Suppressor macrophage treated with lipopolysaccharide for 1 hour (primary cell): ENCODE results near the gene HIGD2A.

ENCODE experiments used
- DNase-seq, 3 donors: peaks; one replicate each; pipeline ENCODE4 v3.0.0-alpha.2; 2020 to 2022

HIGD2A gene

DNA sequence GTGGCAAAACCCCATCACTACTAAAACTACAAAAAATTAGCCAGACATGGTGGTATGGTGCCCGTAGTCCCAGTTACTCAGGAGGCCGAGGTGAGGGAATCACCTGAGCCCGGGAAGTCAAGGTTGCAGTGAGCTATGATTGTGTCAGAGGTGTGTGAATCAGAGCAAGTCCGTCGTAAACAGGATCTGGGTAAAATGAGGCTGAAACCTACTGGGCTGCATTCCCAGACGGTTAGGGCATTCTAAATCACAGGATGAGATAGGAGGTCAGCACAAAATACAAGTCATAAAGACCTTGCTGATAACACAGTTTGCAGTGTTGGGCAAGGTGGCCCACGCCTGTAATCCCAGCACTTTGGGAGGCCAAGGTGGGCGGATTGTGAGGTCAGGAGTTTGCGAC is 29.7 kb downstream of the HIGD2A start:
- no peak for DNase-seq

DNA sequence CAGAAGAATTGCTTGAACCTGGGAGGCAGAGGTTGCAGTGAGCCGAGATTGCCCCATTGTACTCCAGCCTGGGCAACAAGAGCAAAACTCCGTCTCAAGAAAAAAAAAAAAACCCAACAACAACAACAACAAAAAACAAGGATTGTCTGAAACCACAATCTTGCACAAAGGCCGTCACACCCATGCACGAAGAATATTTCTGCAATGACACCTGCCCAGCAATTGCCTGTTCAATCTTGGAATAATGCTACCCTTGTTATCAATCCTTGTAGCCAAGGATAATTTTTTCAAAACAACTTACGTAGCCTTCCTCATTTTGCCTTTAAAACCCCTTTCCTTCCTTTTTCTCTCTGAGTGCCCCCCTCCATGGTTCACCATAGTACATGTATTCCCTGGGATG is 31.5 kb downstream of the HIGD2A start:
- no peak for DNase-seq

DNA sequence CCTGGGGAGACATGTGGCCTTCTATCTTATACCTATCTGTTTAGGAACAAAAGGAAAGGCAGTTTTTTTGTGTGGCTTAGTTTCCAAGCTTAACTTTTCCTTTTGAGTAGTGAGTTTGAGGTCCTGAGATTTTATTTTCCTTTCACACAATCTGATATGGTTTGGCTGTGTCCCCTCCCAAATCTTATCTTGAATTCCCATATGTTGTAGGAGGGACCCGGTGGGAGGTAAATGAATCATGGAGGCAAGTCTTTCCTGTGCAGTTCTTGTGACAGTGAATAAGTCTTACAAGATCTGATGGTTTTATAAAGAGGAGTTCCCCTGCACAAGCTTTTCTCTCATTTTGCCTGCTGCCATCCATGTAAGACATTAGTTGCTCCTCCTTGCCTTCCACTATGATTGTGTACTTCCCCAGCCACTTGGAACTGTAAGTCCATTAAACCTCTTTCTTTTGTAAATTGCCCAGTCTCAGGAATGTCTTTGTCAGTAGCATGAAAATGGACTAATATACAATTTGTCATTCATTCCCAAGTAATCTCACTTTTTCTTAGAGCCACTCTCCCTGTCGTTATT is 32.5 kb downstream of the HIGD2A start:
- peak; percentile 20 to 32 (median 25) for DNase-seq

DNA sequence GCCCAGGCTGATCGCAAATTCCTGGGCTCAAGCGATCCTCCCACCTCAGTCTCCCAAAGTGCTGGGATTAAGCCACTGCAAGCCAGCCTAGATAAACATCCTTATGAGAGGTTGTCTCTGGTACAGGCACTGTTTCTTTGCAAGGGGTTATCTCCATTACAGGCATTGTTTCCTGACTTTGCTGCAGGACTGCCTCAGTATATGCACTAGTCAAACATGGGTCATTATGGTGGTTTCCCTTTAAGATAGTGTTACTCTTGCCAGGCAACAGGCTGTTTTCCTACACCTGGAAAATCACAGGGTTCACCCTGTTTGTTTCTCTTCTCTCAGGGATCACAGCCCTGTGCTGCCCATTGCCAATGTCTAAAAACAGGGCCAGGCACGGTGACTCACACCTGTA is 35.6 kb downstream of the HIGD2A start:
- DNase-seq, result peak in 1 of 3 donors; percentile 2

DNA sequence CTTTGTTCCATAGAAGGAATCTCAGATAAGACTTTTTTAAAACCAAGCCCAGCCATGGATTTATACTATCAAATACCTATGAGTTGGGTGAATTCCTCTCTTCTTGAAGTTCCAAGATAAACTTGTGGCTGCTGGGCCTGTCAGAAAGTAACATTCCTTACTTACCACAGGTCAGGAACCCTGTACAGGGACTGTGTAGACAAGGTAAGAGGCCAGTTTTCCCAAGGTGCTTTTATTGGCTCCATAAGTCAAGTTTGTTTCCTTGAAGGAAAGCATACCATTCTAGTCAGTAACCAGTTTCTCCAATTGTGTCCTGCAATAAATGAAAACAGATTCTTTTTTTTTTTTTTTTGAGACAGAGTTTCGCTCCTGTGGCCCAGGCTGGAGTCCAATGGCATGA is 36.6 kb downstream of the HIGD2A start:
- peak in 1 of 3 donors; percentile 14 for DNase-seq

DNA sequence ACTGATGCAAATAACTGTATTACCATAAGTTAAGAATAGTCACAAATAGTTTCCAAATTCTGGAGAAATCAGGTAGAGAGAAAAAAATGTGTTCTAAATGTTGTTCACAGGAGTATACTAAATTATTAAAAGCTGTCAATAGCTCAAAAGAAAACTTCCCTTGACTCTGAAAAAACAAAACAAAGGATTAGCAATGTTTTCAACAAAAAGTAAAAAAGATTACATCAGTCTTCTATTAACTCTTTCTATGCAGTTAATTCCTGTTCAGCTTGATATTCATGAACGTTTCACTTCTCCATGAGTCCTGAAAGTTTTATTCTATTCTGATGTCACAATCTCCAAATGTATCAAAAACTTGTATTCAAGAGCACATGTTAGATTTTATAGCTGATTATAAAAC is 37.2 kb downstream of the HIGD2A start:
- peak in 1 of 3 donors; percentile 4 for DNase-seq

DNA sequence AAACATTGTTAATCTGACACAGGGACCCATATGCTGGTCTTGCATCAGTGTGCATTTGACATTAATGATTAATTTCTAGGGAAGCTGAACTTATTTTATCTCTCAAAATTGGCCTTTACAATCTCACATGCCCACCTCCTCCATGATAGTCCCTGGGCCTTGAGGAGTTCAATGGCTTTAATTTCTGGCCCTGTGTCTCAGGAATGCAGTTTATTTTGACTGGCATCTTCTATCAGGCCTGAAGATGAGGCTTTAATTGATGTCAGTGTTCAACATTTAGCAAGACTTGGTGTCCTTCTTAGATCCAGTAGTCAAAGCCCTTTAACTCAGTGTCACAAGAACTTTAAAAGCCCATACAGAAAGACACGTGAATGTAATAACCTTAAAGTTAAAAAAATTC is 38.3 kb downstream of the HIGD2A start:
- DNase-seq, result peak in 1 of 3 donors; percentile 5

DNA sequence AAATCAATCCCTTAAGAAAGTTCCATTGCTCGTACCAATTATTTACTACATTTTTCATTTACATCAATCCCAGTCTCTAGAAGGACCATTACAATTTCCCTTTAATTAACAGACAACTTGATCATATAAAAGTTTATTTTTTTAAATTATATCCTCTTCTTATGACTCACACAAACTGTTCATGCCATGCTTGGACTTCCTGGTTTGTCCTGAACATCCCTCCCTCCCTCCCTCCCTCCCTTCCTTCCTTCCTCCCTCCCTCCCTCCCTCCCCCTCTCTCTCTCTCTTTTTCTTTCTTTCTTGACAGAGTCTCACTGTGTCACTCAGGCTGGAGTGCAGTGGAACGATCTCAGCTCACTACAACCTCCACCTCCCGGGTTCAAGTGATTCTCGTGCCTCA is 39.4 kb downstream of the HIGD2A start:
- peak in 1 of 3 donors; percentile 20 for DNase-seq

DNA sequence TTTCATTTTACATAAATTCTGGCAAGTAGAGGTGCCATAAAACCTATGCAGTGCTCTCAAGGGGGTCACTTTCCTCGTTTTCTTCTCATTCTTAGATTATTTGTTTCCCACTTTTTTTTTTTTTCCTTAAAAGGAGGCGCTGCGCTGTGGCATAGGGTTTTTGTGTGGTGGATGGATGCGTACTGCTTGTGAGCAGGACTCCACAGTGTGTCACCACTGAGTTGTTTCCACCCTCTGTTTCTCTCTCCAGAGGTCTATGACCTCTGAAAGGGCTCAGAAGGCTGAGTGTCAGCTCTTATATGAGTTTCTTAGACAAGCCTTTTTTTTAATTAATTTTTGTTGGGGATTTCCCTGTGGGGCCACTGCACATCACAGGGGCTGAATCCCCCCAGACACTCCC is 41.4 kb downstream of the HIGD2A start:
- DNase-seq, result peak in 1 of 3 donors; percentile 16

DNA sequence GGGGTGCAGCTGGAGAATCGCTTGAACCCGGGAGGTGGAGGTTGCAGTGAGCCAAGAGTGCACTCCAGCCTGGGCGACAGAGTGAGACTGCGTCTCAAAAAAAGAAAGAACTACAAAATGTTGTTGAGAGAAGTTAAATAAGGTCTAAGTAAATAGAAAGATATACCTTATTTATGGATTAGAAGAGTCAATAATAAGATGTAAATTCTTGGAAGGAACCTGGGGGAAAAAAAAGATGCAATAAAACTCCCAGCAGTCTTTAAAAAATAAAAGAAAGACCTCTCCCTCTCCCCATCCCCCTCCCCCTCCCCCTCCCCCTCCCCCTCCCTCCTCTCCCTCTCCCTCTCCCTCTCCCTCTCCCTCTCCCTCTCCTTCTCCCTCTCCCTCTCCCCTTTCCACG is 44.2 kb downstream of the HIGD2A start:
- DNase-seq, result no peak

DNA sequence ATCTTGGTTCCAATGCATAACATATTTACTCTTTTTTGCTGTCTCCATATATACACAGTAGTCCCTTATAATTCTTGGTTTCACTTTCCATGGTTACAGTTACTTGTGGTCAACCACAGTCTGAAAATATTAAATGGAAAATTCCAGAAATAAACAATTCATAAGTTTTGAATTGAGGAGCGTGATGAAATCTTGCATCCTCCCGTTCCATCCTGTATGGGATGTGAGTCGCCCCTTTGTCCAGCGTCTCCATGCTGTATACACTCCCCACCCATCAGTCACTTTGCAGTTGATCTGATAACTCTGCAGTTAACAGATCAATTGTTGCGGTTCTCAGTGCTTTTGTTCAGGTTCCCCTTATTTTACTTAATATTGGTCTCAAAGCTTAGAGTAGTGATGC is 48.1 kb downstream of the HIGD2A start:
- peak; percentile 15 to 46 (median 32) for DNase-seq

DNA sequence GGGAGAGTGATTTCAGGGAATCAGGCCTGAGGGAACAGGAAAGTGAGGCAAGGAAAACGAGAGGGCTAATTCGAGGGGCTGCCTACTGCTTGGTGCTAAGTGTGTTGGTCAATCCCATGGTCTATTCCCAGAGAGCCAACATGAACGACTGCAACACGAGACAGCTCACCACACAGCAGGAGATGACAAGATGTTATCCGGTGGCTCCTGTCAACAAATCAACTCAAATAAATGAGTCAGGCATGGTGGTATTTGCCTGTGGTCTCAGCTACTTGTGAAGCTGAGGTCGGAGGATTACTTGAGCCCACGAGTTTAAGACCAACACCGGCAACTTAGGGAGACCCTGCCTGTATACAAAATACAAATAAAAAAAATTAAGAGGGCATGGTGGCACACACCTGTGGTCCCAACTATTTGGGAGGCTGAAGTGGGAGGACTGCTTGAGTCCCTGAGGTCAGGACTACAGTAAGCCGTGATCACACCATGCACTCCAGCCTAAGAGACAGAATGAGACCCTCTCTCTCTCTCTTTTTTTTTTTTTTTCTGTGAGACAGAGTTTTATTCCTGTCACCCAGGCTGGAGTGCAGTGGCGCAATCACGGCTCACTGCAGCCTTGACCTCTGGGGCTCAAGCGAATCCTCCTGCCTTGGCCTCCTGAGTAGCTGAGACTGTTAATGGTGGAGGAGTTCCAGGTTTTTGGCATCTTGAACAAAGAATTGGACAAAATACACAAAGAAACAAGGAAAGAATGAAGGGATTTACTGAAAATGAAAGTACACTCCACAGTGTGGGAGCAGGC is 50.6 kb downstream of the HIGD2A start:
- no peak for DNase-seq
